Measurements from ENCODE around the gene PHC3.

The PHC3 gene

GRCh38 chr3:170090601-170090981 lies 90.9 kb downstream of the PHC3 start:
- ChIA-PET POLR2A (ENCODE audit: low non-redundant PET) (no interaction called here), CTCF (no interaction called here)
- no peak overlapping the region for H3K27ac ChIP-seq
- DNase-seq (ENCODE audit: low spot score): no peak
- TF ChIP-seq, protein P1, sequence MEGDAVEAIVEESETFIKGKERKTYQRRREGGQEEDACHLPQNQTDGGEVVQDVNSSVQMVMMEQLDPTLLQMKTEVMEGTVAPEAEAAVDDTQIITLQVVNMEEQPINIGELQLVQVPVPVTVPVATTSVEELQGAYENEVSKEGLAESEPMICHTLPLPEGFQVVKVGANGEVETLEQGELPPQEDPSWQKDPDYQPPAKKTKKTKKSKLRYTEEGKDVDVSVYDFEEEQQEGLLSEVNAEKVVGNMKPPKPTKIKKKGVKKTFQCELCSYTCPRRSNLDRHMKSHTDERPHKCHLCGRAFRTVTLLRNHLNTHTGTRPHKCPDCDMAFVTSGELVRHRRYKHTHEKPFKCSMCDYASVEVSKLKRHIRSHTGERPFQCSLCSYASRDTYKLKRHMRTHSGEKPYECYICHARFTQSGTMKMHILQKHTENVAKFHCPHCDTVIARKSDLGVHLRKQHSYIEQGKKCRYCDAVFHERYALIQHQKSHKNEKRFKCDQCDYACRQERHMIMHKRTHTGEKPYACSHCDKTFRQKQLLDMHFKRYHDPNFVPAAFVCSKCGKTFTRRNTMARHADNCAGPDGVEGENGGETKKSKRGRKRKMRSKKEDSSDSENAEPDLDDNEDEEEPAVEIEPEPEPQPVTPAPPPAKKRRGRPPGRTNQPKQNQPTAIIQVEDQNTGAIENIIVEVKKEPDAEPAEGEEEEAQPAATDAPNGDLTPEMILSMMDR (conservative IDR thresholded peaks at IDR 0.05; ENCODE audit: low read depth): no peak

GRCh38 chr3:170089862-170090600 lies 91.5 kb downstream of the PHC3 start:
- ChIA-PET CTCF (no interaction called here), POLR2A (ENCODE audit: low non-redundant PET) (no interaction called here)
- TF ChIP-seq, protein P1 (conservative IDR thresholded peaks at IDR 0.05; ENCODE audit: low read depth): no peak
- H3K27ac ChIP-seq: no peak overlapping the region
- no peak for DNase-seq (ENCODE audit: low spot score)

DNA sequence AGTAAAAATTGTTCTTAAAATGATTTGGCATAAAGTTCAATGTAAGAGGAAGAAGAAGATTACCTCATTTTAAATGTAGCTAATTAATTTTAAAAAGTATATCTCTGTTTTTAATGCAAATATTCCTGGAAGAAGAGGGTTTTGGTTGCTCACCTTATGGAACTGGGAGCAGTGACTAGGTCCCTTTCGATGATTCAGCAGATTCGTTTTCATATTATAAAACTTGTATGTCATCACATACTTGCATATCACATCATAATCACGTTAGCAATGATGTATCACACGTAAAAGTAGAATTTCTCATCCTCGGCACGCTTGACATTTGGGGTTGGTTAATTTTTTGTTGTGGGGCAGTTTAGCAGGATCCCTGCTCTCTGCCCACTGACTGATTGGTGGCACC lies 96.1 kb downstream of the PHC3 start:
- TF ChIP-seq, protein P1 (conservative IDR thresholded peaks at IDR 0.05; ENCODE audit: low read depth): no peak
- H3K27ac ChIP-seq: no peak overlapping the region
- no peak for DNase-seq (ENCODE audit: low spot score)
- ChIA-PET CTCF (no interaction called here), POLR2A (ENCODE audit: low non-redundant PET) (no interaction called here)

- POLR2A ChIA-PET (ENCODE audit: low non-redundant PET): no interaction called here
- no peak overlapping the region for H3K27ac ChIP-seq
- TF ChIP-seq, protein P1 (conservative IDR thresholded peaks at IDR 0.05; ENCODE audit: low read depth): no peak
- no peak for DNase-seq (ENCODE audit: low spot score)
- CTCF ChIA-PET: interaction anchor here (0.7 kb wide), 1 partner anchor 72 kb away, joined by 4 read pairs; no protein-coding TSS in a partner anchor
Measured at GRCh38 chr3:170083343-170083742, 98.2 kb downstream of the PHC3 start.

- POLR2A ChIA-PET (ENCODE audit: low non-redundant PET): no interaction called here
- no peak for DNase-seq (ENCODE audit: low spot score)
- H3K27ac ChIP-seq: no peak overlapping the region
- TF ChIP-seq, protein P1 (conservative IDR thresholded peaks at IDR 0.05; ENCODE audit: low read depth): no peak
- CTCF ChIA-PET: no interaction called here
Measured at GRCh38 chr3:170081079-170081741, 100.3 kb downstream of the PHC3 start.

DNA sequence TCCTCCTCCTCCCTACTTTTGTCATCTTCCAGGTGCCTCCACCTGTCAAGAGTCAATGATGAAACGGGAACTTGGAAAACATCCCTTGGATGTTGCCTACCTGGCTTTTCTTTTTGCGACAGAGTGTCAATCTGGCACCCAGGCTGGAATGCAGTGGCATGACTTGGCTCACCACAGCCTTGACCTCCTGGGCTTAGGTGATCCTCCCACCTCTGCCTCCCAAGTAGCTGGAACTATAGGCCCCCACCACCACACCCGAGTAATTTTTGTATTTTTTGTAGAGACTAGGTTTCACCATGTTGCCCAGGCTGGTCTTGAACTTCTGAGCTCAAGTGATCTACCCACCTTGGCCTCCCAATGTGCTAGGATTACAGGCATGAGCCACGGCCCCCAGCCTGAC lies 100.9 kb downstream of the PHC3 start:
- TF ChIP-seq, protein P1 (conservative IDR thresholded peaks at IDR 0.05; ENCODE audit: low read depth): no peak
- ChIA-PET POLR2A (ENCODE audit: low non-redundant PET) (no interaction called here), CTCF (interaction anchor here (0.7 kb wide), 1 partner anchor 12 kb away, joined by 4 read pairs; no protein-coding TSS in a partner anchor)
- no peak for DNase-seq (ENCODE audit: low spot score)
- no peak overlapping the region for H3K27ac ChIP-seq

All from RWPE1 (cell line).